ENCODE data around the gene DDAH1. TPM values are rescaled to one million over a fixed set of nuclear protein-coding genes. Genes with fewer than 3 reads are reported as not detected.

The DDAH1 gene
- polyA plus RNA-seq, 2 of the 4 experiments (the other 2 are of a cell fraction): 5.7 to 12.6 TPM

- TF ChIP-seq HEYL (CRISPR knock-in tag; IDR thresholded peaks at IDR 0.05): no peak
- TF ChIP-seq CHD4 (IDR thresholded peaks at IDR 0.05; ENCODE audit: borderline replicate concordance): no peak
- TF ChIP-seq SREBF2 (IDR thresholded peaks at IDR 0.05): no peak
- TF ChIP-seq SMC3 (IDR thresholded peaks at IDR 0.05): no peak
- no peak for TF ChIP-seq EHF (CRISPR knock-in tag; IDR thresholded peaks at IDR 0.05)
- POLR2A ChIA-PET: no interaction called here
- Histone ChIP-seq H3K4me3 (no peak overlapping the region), H3K4me1 (peaks cover 3% of the 10 kb centered on the region; the same call in 1 of the 3 replicates), H3K4me2 (no peak overlapping the region), H3K27ac (no peak overlapping the region), H3K9me3 (no peaks in the 10 kb centered on the region)
- ATAC-seq (no peak), DNase-seq (ENCODE audit: low read depth in 1 of 2, low spot score in 1 of 2) (no peak), FAIRE-seq (no peak)
- WGBS (ENCODE audit: missing lambda C conversion rate): 72% methylated on average over 2 of the region's 2 CpGs
- CTCF ChIA-PET: no interaction called here
Observed at GRCh38 chr1:85480566-85480965, 15.6 kb upstream of the DDAH1 start.

DNA sequence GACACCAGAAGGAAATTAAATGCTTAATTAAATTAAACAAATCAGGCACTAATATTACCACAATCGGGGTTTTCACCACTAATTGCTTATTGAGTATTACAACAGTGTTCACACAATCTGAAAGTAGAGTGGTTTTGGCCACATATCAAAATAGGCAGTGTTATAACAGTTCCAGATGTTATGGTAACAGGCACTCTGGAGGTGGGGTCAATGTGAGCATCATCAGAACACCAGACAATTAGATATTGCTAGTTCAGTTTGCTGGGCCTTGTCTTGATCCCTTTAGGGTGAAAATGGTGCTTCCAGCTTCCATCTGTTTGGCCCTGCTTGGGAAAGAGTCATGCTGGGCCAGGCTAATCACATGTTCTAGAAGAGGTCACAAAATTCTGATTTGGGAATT is 14.5 kb upstream of the DDAH1 start:
- no peak overlapping the region for H3K27ac ChIP-seq
- ChIA-PET POLR2A (no interaction called here), CTCF (interaction anchor here (0.6 kb wide), 1 partner anchor 119 kb away, joined by 3 read pairs; no protein-coding TSS in a partner anchor)
- no peak for ATAC-seq
- no peak for DNase-seq (ENCODE audit: low read depth in 1 of 2, low spot score in 1 of 2)
- no peak for TF ChIP-seq FOXS1 (CRISPR knock-in tag; IDR thresholded peaks at IDR 0.05)
- no peak for TF ChIP-seq ZFP36 (IDR thresholded peaks at IDR 0.05; ENCODE audit: borderline replicate concordance, partially characterized antibody)
- TF ChIP-seq FOSL2 (IDR thresholded peaks at IDR 0.05): no peak
- no peak for TF ChIP-seq FOSL2 (CRISPR knock-in tag; IDR thresholded peaks at IDR 0.05)
- no peak for TF ChIP-seq CBX8 (IDR thresholded peaks at IDR 0.05)
- no peak for TF ChIP-seq CHD4 (IDR thresholded peaks at IDR 0.05; ENCODE audit: borderline replicate concordance)
- TF ChIP-seq ZNF302 (CRISPR knock-in tag; IDR thresholded peaks at IDR 0.05): no peak
- TF ChIP-seq GATA3 (IDR thresholded peaks at IDR 0.05; ENCODE audit: borderline replicate concordance): no peak
- TF ChIP-seq MAFK (IDR thresholded peaks at IDR 0.05; ENCODE audit: partially characterized antibody): no peak
- no peak for TF ChIP-seq HOXA7 (CRISPR knock-in tag; IDR thresholded peaks at IDR 0.05)
- TF ChIP-seq POLR2AphosphoS2 (conservative IDR thresholded peaks at IDR 0.05; ENCODE audit: low read length): no peak
- no peak for TF ChIP-seq ESRRA (IDR thresholded peaks at IDR 0.05; ENCODE audit: borderline replicate concordance, low read length)
- no peak for TF ChIP-seq PHF8 (IDR thresholded peaks at IDR 0.05; ENCODE audit: borderline replicate concordance, low read depth)
- no peak for TF ChIP-seq HDAC2 (IDR thresholded peaks at IDR 0.05)
- no peak for TF ChIP-seq RNF2 (IDR thresholded peaks at IDR 0.05; ENCODE audit: borderline replicate concordance, low read depth)
- no peak overlapping the region for H3K4me3 ChIP-seq
- FAIRE-seq: no peak
- no peak overlapping the region for H3K4me2 ChIP-seq
- H3K9me3 ChIP-seq: no peaks in the 10 kb centered on the region
- WGBS (ENCODE audit: missing lambda C conversion rate): 58% methylated on average over 1 of the region's 1 CpG
- H3K4me1 ChIP-seq: peaks cover 2% of the 10 kb centered on the region; the same call in 1 of the 3 replicates

GRCh38 chr1:85478366-85478765 is 13.4 kb upstream of the DDAH1 start:
- no peak overlapping the region for H3K27ac ChIP-seq
- DNase-seq (ENCODE audit: low read depth in 1 of 2, low spot score in 1 of 2) (no peak), ATAC-seq (no peak), FAIRE-seq (no peak)
- no peak for TF ChIP-seq SMC3 (IDR thresholded peaks at IDR 0.05)
- no peak for TF ChIP-seq HOXB13 (CRISPR knock-in tag; IDR thresholded peaks at IDR 0.05; ENCODE audit: low read depth)
- no peak for TF ChIP-seq CBX8 (IDR thresholded peaks at IDR 0.05)
- no peak for TF ChIP-seq HES2 (IDR thresholded peaks at IDR 0.05)
- no peak for TF ChIP-seq KDM5A (IDR thresholded peaks at IDR 0.05)
- H3K4me3 ChIP-seq: no peak overlapping the region
- ChIA-PET CTCF (no interaction called here), POLR2A (no interaction called here)
- peaks cover 7% of the 10 kb centered on the region for H3K4me1 ChIP-seq
- H3K4me2 ChIP-seq: no peak overlapping the region
- H3K9me3 ChIP-seq: no peaks in the 10 kb centered on the region
- 39% methylated on average over 1 of the region's 1 CpG for WGBS (ENCODE audit: missing lambda C conversion rate)

DNA sequence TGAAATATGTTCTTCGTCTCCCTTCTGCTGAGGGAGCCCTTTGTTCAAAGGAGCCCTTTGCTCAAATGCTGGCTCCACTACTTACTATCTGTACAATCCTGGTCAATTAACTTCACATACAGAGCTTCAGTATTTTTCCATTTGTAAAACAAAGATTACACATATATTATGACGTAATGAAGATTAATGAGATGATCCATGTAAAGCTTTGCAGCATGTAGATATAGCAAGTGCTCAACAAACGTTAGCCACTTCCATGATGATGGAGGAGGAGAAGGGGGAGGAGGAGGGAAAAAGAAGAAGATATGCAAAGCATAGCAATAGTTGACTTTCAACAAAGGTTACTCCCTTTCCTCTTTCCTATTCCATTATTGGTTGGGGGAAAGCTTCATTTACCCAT is 10.1 kb upstream of the DDAH1 start:
- WGBS (ENCODE audit: missing lambda C conversion rate): 79% methylated on average over 3 of the region's 3 CpGs
- POLR2A ChIA-PET: no interaction called here
- no peak overlapping the region for H3K4me2 ChIP-seq
- no peak for DNase-seq (ENCODE audit: low read depth in 1 of 2, low spot score in 1 of 2)
- no peaks in the 10 kb centered on the region for H3K9me3 ChIP-seq
- ATAC-seq: no peak
- no peak overlapping the region for H3K4me3 ChIP-seq
- H3K4me1 ChIP-seq: peaks cover 11% of the 10 kb centered on the region
- CTCF ChIA-PET: interaction anchor here (1.3 to 1.4 kb wide), 2 partner anchors 10 to 166 kb away, joined by 3 read pairs; partner anchors contain the start of gene DDAH1
- no peak for FAIRE-seq
- H3K27ac ChIP-seq: no peak overlapping the region
- no peak for TF ChIP-seq SMC3 (IDR thresholded peaks at IDR 0.05)
- no peak for TF ChIP-seq ZNF302 (CRISPR knock-in tag; IDR thresholded peaks at IDR 0.05)
- no peak for TF ChIP-seq ZFP36 (IDR thresholded peaks at IDR 0.05; ENCODE audit: borderline replicate concordance, partially characterized antibody)
- no peak for TF ChIP-seq HMGXB4 (CRISPR knock-in tag; IDR thresholded peaks at IDR 0.05; ENCODE audit: borderline replicate concordance)
- no peak for TF ChIP-seq POLR2A (IDR thresholded peaks at IDR 0.05; ENCODE audit: low read length)
- TF ChIP-seq, protein P1, sequence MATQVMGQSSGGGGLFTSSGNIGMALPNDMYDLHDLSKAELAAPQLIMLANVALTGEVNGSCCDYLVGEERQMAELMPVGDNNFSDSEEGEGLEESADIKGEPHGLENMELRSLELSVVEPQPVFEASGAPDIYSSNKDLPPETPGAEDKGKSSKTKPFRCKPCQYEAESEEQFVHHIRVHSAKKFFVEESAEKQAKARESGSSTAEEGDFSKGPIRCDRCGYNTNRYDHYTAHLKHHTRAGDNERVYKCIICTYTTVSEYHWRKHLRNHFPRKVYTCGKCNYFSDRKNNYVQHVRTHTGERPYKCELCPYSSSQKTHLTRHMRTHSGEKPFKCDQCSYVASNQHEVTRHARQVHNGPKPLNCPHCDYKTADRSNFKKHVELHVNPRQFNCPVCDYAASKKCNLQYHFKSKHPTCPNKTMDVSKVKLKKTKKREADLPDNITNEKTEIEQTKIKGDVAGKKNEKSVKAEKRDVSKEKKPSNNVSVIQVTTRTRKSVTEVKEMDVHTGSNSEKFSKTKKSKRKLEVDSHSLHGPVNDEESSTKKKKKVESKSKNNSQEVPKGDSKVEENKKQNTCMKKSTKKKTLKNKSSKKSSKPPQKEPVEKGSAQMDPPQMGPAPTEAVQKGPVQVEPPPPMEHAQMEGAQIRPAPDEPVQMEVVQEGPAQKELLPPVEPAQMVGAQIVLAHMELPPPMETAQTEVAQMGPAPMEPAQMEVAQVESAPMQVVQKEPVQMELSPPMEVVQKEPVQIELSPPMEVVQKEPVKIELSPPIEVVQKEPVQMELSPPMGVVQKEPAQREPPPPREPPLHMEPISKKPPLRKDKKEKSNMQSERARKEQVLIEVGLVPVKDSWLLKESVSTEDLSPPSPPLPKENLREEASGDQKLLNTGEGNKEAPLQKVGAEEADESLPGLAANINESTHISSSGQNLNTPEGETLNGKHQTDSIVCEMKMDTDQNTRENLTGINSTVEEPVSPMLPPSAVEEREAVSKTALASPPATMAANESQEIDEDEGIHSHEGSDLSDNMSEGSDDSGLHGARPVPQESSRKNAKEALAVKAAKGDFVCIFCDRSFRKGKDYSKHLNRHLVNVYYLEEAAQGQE (IDR thresholded peaks at IDR 0.05): no peak
- no peak for TF ChIP-seq JUN (IDR thresholded peaks at IDR 0.05)
- TF ChIP-seq FOSL2 (IDR thresholded peaks at IDR 0.05): no peak
- no peak for TF ChIP-seq FOSL2 (CRISPR knock-in tag; IDR thresholded peaks at IDR 0.05)
- TF ChIP-seq PBX3 (IDR thresholded peaks at IDR 0.05): no peak
